CD4-positive, alpha-beta T cell (primary cell): Measurements from ENCODE around the gene COL25A1. TPM values are rescaled to one million over a fixed set of nuclear protein-coding genes. Genes with fewer than 3 reads are reported as not detected.

Experiments used
- ATAC-seq: fragments of 200-7000 bp; cut with Tn5 transposase; one replicate; pipeline ENCODE4 v1.10.0; 2022; ENCODE audit warnings: mild to moderate bottlenecking; ENCODE audit not compliant: poor library complexity
- CTCF ChIA-PET: fragments of 350-600 bp; sonication (Branson Sonifier 250); formaldehyde crosslinking; loops from one replicate; lab custom pipeline; 2021; ENCODE audit warnings: antibody characterized with exemption, inconsistent platforms; lab: Charles Lee
- POLR2A ChIA-PET: fragments of 350-600 bp; sonication (Branson Sonifier 250); formaldehyde crosslinking; loops from one replicate; lab custom pipeline; 2021; ENCODE audit warnings: antibody characterized with exemption, inconsistent platforms; lab: Charles Lee
- DNase-seq, 14 experiments: peaks; one replicate each; pipeline ENCODE4 v3.0.0-alpha.2; 2013 to 2020; ENCODE audit warnings: mixed read lengths in 2 of 14
- H3K27ac ChIP-seq, 2 donors: one replicate each; pipeline versions ENCODE4 v1.5.1 to v1.7.0; 2013; ENCODE audit warnings: low read length in 2 of 2, low read depth in 1 of 2, mild to moderate bottlenecking in 1 of 2
- H3K27me3 ChIP-seq, 2 experiments: 1 replicate in 1 of 2; 2 replicates in 1 of 2; pipeline versions ENCODE4 v1.6.1 to v1.7.0; 2013; ENCODE audit warnings: low read length in 2 of 2, control low read depth in 1 of 2, mild to moderate bottlenecking in 1 of 2, moderate library complexity in 1 of 2; ENCODE audit not compliant: insufficient read depth in 2 of 2, control insufficient read depth in 1 of 2
- H3K36me3 ChIP-seq: one replicate; pipeline ENCODE4 v1.6.1; 2013; ENCODE audit warnings: low read length, control low read depth; ENCODE audit not compliant: insufficient read depth
- H3K4me1 ChIP-seq: one replicate; pipeline ENCODE4 v1.6.1; 2013; ENCODE audit warnings: low read length, control low read depth; ENCODE audit not compliant: insufficient read depth
- H3K4me3 ChIP-seq: one replicate; pipeline ENCODE4 v1.5.1; 2013; ENCODE audit warnings: mild to moderate bottlenecking, low read length, moderate library complexity
- H3K9me3 ChIP-seq, 2 experiments: 1 replicate in 1 of 2; 2 replicates in 1 of 2; pipeline versions ENCODE4 v1.6.1 to v1.7.0; 2013; ENCODE audit warnings: low read length in 2 of 2, mild to moderate bottlenecking in 2 of 2, control low read depth in 1 of 2, moderate library complexity in 1 of 2; ENCODE audit not compliant: control insufficient read depth in 1 of 2, insufficient read depth in 1 of 2
- H3K27ac Mint-ChIP-seq: one replicate; pipeline ENCODE4 v1.8.0; 2020; ENCODE audit warnings: mixed read lengths
- H3K27me3 Mint-ChIP-seq: one replicate; pipeline ENCODE4 v1.8.0; 2021; ENCODE audit warnings: mixed read lengths
- H3K36me3 Mint-ChIP-seq: one replicate; pipeline ENCODE4 v1.8.0; 2021; ENCODE audit warnings: low read depth, mixed read lengths
- H3K4me1 Mint-ChIP-seq: one replicate; pipeline ENCODE4 v1.8.0; 2021; ENCODE audit warnings: low read depth, mixed read lengths
- H3K4me3 Mint-ChIP-seq: one replicate; pipeline ENCODE4 v1.8.0; 2020; ENCODE audit warnings: mild to moderate bottlenecking, mixed read lengths
- H3K9me3 Mint-ChIP-seq: one replicate; pipeline ENCODE4 v1.8.0; 2020; ENCODE audit warnings: mixed read lengths
- intact Hi-C, 2 experiments: fragments of 100-400 bp; cut with DNase I in 1 of 2; cut with micrococcal nuclease in 1 of 2; formaldehyde crosslinking; loops; one replicate each; pipeline versions ENCODE4 v1.15.1 to v1.9.0; 2023 to 2025; cut with DNase I, micrococcal nuclease
- total RNA-seq, 174 experiments: library from RNA in 2 of 174; stranded (reverse) in 2 of 174; gene quantifications; one replicate each; pipeline ENCODE4 v1.2.3 and lab custom pipeline; 2021 to 2026
- TF ChIP-seq, protein P1 (sequence below): fragments of 200-600 bp; IDR thresholded peaks from one replicate; pipeline ENCODE4 v1.8.0; 2022; ENCODE audit warnings: antibody characterized with exemption, mild to moderate bottlenecking

Gene COL25A1
- total RNA-seq, 2 experiments from 2014 or later, result 0.42 TPM; not detected in 1

GRCh38 chr4:109049926-109050325 lies 252.5 kb downstream of the COL25A1 start:
- Mint-ChIP-seq H3K36me3 (no peaks in the 10 kb centered on the region), H3K27ac (no peak overlapping the region), H3K9me3 (no peaks in the 10 kb centered on the region), H3K27me3 (no peaks in the 10 kb centered on the region), H3K4me1 (peaks cover 5% of the 10 kb centered on the region), H3K4me3 (no peak overlapping the region)
- Histone ChIP-seq H3K27ac (no peak overlapping the region), H3K9me3 (no peaks in the 10 kb centered on the region), H3K36me3 (no peaks in the 10 kb centered on the region), H3K27me3 (no peaks in the 10 kb centered on the region), H3K4me1 (no peaks in the 10 kb centered on the region), H3K4me3 (no peak overlapping the region)
- ATAC-seq, result no peak
- TF ChIP-seq, protein P1, sequence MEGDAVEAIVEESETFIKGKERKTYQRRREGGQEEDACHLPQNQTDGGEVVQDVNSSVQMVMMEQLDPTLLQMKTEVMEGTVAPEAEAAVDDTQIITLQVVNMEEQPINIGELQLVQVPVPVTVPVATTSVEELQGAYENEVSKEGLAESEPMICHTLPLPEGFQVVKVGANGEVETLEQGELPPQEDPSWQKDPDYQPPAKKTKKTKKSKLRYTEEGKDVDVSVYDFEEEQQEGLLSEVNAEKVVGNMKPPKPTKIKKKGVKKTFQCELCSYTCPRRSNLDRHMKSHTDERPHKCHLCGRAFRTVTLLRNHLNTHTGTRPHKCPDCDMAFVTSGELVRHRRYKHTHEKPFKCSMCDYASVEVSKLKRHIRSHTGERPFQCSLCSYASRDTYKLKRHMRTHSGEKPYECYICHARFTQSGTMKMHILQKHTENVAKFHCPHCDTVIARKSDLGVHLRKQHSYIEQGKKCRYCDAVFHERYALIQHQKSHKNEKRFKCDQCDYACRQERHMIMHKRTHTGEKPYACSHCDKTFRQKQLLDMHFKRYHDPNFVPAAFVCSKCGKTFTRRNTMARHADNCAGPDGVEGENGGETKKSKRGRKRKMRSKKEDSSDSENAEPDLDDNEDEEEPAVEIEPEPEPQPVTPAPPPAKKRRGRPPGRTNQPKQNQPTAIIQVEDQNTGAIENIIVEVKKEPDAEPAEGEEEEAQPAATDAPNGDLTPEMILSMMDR, result no peak
- ChIA-PET CTCF (no interaction called here), POLR2A (no interaction called here)
- DNase-seq, result no peak
- intact Hi-C loops, result no loop called here

DNA sequence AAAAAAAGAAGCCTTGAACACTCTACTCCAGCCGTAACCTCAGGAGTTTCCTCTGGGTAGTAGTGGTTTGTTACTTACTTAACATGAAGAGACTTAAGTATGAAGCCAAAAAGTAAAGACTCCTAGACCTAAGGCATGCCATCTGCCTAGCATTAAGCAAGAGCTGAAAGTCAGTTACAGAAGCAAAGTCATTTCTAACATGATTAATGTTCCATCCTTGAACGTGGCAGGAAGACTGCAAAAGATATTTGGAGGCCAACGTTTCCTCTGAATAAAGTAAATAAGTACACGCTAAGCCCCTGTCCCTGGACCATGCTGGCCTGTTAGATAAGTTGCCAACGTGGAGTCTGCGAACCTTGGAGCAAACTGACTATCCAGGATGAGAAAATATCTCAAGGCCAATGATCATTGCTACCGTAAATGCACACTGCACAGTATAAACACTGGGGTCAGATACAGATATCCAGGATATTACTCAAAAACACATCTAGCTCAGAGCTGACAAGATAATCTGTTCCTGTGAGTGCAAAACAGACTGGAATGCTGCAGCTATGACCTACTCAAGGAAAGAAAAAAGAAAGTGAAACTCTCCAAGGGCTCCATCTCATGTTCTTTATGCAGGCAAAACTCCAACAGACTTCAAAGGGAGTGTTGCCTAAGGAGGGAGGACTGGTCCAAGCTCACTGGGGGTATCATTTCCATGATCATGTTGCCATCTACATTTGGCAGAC lies 255.8 kb downstream of the COL25A1 start:
- Mint-ChIP-seq H3K36me3 (no peaks in the 10 kb centered on the region), H3K27me3 (peaks cover under 1% of the 10 kb centered on the region), H3K4me3 (no peak overlapping the region), H3K9me3 (no peaks in the 10 kb centered on the region), H3K4me1 (peaks cover 5% of the 10 kb centered on the region), H3K27ac (no peak overlapping the region)
- ATAC-seq (no peak), DNase-seq (no peak)
- ChIA-PET POLR2A (interaction anchor here (0.6 kb wide), 1 partner anchor 10 kb away, joined by 5 read pairs; no protein-coding TSS in a partner anchor), CTCF (no interaction called here)
- H3K27ac ChIP-seq, result no peak overlapping the region
- H3K4me1 ChIP-seq, result no peaks in the 10 kb centered on the region
- H3K27me3 ChIP-seq, result no peaks in the 10 kb centered on the region
- no peaks in the 10 kb centered on the region for H3K36me3 ChIP-seq
- TF ChIP-seq, protein P1, result no peak
- intact Hi-C loops, result no loop called here
- H3K4me3 ChIP-seq, result no peak overlapping the region
- H3K9me3 ChIP-seq, result no peaks in the 10 kb centered on the region

DNA sequence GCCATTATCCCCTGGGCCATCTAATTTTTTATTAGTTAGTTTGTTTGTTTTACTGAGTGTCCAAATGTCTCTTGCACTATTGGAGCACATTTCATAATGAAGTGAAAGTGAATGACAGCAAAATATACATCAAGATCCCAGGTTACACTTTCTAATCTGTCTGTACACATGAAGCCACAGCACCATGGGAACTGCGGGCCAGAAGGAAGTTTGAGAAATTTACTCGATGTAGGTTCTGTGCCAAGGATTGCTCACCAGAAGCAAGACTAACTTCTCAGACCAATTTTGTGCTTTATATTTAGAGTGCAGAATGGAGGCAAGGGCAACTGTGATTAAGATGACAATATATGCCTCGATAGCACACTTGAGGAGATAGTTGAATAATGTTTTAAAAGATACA lies 258.0 kb downstream of the COL25A1 start:
- no peak for ATAC-seq
- no peak overlapping the region for H3K27ac ChIP-seq
- ChIA-PET POLR2A (no interaction called here), CTCF (no interaction called here)
- Mint-ChIP-seq H3K27ac (no peak overlapping the region), H3K36me3 (no peaks in the 10 kb centered on the region), H3K27me3 (peaks cover 9% of the 10 kb centered on the region), H3K4me1 (peaks cover 5% of the 10 kb centered on the region), H3K4me3 (no peak overlapping the region), H3K9me3 (no peaks in the 10 kb centered on the region)
- H3K4me3 ChIP-seq, result no peak overlapping the region
- TF ChIP-seq, protein P1, result no peak
- intact Hi-C loops, result no loop called here
- no peak for DNase-seq
- no peaks in the 10 kb centered on the region for H3K36me3 ChIP-seq
- no peaks in the 10 kb centered on the region for H3K27me3 ChIP-seq
- no peaks in the 10 kb centered on the region for H3K4me1 ChIP-seq
- no peaks in the 10 kb centered on the region for H3K9me3 ChIP-seq
